Mesodermal cell (in vitro differentiated cells): ENCODE measurements around the gene TNFRSF18.
"Not testable (repeated sequence)": the region's sequence is repeated elsewhere in the genome, so short reads cannot be mapped to it uniquely, and the experiment has no call there.

ENCODE experiments used
- H3K27ac ChIP-seq: 2 replicates; pipeline ENCODE4 v1.7.0; 2013; ENCODE audit warnings: mild to moderate bottlenecking, low read depth, low read length, moderate library complexity; ENCODE audit not compliant: severe bottlenecking
- H3K36me3 ChIP-seq: 2 replicates; pipeline ENCODE4 v1.7.1; 2013; ENCODE audit warnings: mild to moderate bottlenecking, low read length, moderate library complexity; ENCODE audit not compliant: control insufficient read depth, insufficient read depth
- H3K4me1 ChIP-seq: one replicate; pipeline ENCODE4 v1.7.1; 2013; ENCODE audit warnings: mild to moderate bottlenecking, low read length; ENCODE audit not compliant: insufficient read depth, control insufficient read depth, poor library complexity, severe bottlenecking
- H3K4me3 ChIP-seq: 2 replicates; pipeline ENCODE4 v1.7.0; 2013; ENCODE audit warnings: low read length, control low read depth, mild to moderate bottlenecking; ENCODE audit not compliant: insufficient read depth, poor library complexity, severe bottlenecking; ENCODE audit errors: extremely low read depth
- H3K9me3 ChIP-seq: 2 replicates; pipeline ENCODE4 v1.7.1; 2013; ENCODE audit warnings: mild to moderate bottlenecking, low read length, moderate library complexity; ENCODE audit not compliant: control insufficient read depth
- whole genome bisulfite sequencing, 2 experiments: methylation state at CpG; one replicate each; pipeline ENCODE4 v1.1.5; 2013; ENCODE audit warnings: missing lambda C conversion rate in 2 of 2; ENCODE audit not compliant: insufficient coverage in 2 of 2; 5-methylcytosine and 5-hydroxymethylcytosine counted together

TNFRSF18 gene

GRCh38 chr1:1199961-1200875 lies 6.2 kb downstream of the TNFRSF18 start:
- no peaks in the 10 kb centered on the region for H3K9me3 ChIP-seq
- H3K4me3 ChIP-seq = peak overlapping the region; percentile 40
- no peak overlapping the region for H3K27ac ChIP-seq
- H3K36me3 ChIP-seq = no peaks in the 10 kb centered on the region
- WGBS, 2 experiments = 83 to 88% methylated on average over 27 to 28 of the region's 31 CpGs
- H3K4me1 ChIP-seq = no peaks in the 10 kb centered on the region

GRCh38 chr1:1199141-1199960 lies 7.0 kb downstream of the TNFRSF18 start:
- Histone ChIP-seq H3K9me3 (no peaks in the 10 kb centered on the region), H3K4me3 (no peak overlapping the region), H3K4me1 (no peaks in the 10 kb centered on the region), H3K27ac (no peak overlapping the region), H3K36me3 (no peaks in the 10 kb centered on the region)
- WGBS, 2 experiments = 91 to 93% methylated on average over 22 of the region's 22 CpGs

GRCh38 chr1:1198423-1199140 lies 7.8 kb downstream of the TNFRSF18 start:
- Histone ChIP-seq H3K4me3 (no peak overlapping the region), H3K27ac (no peak overlapping the region), H3K36me3 (no peaks in the 10 kb centered on the region), H3K4me1 (no peaks in the 10 kb centered on the region), H3K9me3 (no peaks in the 10 kb centered on the region)
- WGBS, 2 experiments = 86 to 90% methylated on average over 15 to 16 of the region's 23 CpGs

GRCh38 chr1:1197551-1198422 lies 8.6 kb downstream of the TNFRSF18 start:
- H3K4me3 ChIP-seq = no peak overlapping the region
- H3K4me1 ChIP-seq = no peaks in the 10 kb centered on the region
- H3K27ac ChIP-seq = no peak overlapping the region
- WGBS, 2 experiments = 95 to 96% methylated on average over 42 to 44 of the region's 48 CpGs
- no peaks in the 10 kb centered on the region for H3K9me3 ChIP-seq
- H3K36me3 ChIP-seq = no peaks in the 10 kb centered on the region

- Histone ChIP-seq H3K4me3 (no peak overlapping the region), H3K4me1 (no peaks in the 10 kb centered on the region), H3K27ac (no peak overlapping the region), H3K36me3 (no peaks in the 10 kb centered on the region), H3K9me3 (no peaks in the 10 kb centered on the region)
- 90% methylated on average over 6 of the region's 8 CpGs; no CpG with 5 or more reads in 1 of the 2 experiments for WGBS, 2 experiments
Observed at GRCh38 chr1:1197188-1197500, 9.2 kb downstream of the TNFRSF18 start.

- Histone ChIP-seq H3K27ac (no peak overlapping the region), H3K4me1 (no peaks in the 10 kb centered on the region), H3K4me3 (no peak overlapping the region), H3K9me3 (peaks cover 5% of the 10 kb centered on the region), H3K36me3 (no peaks in the 10 kb centered on the region)
- WGBS, 2 experiments = 84 to 88% methylated on average over 11 to 13 of the region's 13 CpGs
Observed at GRCh38 chr1:1196431-1197187, 9.8 kb downstream of the TNFRSF18 start.

GRCh38 chr1:1195726-1196125 lies 10.7 kb downstream of the TNFRSF18 start:
- H3K27ac ChIP-seq, H3K4me3 ChIP-seq, H3K36me3 ChIP-seq, H3K4me1 ChIP-seq: not testable (repeated sequence)
- peaks cover 11% of the 10 kb centered on the region for H3K9me3 ChIP-seq
- 94 to 98% methylated on average over 5 of the region's 6 CpGs for WGBS, 2 experiments

GRCh38 chr1:1194723-1195122 lies 11.7 kb downstream of the TNFRSF18 start:
- no peaks in the 10 kb centered on the region for H3K36me3 ChIP-seq
- WGBS, 2 experiments = 67 to 100% methylated on average over 2 of the region's 3 CpGs
- no peak overlapping the region for H3K27ac ChIP-seq
- H3K4me3 ChIP-seq = no peak overlapping the region
- no peaks in the 10 kb centered on the region for H3K4me1 ChIP-seq
- peaks cover 11% of the 10 kb centered on the region for H3K9me3 ChIP-seq

- H3K27ac ChIP-seq = no peak overlapping the region
- no peaks in the 10 kb centered on the region for H3K4me1 ChIP-seq
- peaks cover 11% of the 10 kb centered on the region for H3K9me3 ChIP-seq
- WGBS, 2 experiments = 91% methylated on average over 8 to 9 of the region's 11 CpGs
- no peaks in the 10 kb centered on the region for H3K36me3 ChIP-seq
- H3K4me3 ChIP-seq = no peak overlapping the region
Observed at GRCh38 chr1:1191734-1192133, 14.7 kb downstream of the TNFRSF18 start.
